Measurements from ENCODE around the gene TANK.

The TANK gene

GRCh38 chr2:161146209-161146775, 13.9 kb upstream of the TANK start:
- Histone ChIP-seq H3K4me3 (ENCODE audit: low read depth, low read length) (no peak overlapping the region), H3K4me1 (no peaks in the 10 kb centered on the region), H3K27me3 (no peaks in the 10 kb centered on the region), H3K9me3 (no peaks in the 10 kb centered on the region), H3K36me3 (no peaks in the 10 kb centered on the region)
- DNase-seq: no peak
- no peak for TF ChIP-seq CTCF (IDR thresholded peaks at IDR 0.05; ENCODE audit: low read depth, low read length)

- H3K4me1 ChIP-seq: no peaks in the 10 kb centered on the region
- no peaks in the 10 kb centered on the region for H3K36me3 ChIP-seq
- TF ChIP-seq CTCF (IDR thresholded peaks at IDR 0.05; ENCODE audit: low read depth, low read length): no peak
- DNase-seq: peak; percentile 32
- H3K9me3 ChIP-seq: no peaks in the 10 kb centered on the region
- no peaks in the 10 kb centered on the region for H3K27me3 ChIP-seq
- no peak overlapping the region for H3K4me3 ChIP-seq (ENCODE audit: low read depth, low read length)
These were observed 13.2 kb upstream of the TANK start for GRCh38 chr2:161146996-161147395.

- TF ChIP-seq CTCF (IDR thresholded peaks at IDR 0.05; ENCODE audit: low read depth, low read length): no peak
- no peaks in the 10 kb centered on the region for H3K36me3 ChIP-seq
- H3K4me1 ChIP-seq: no peaks in the 10 kb centered on the region
- no peak for DNase-seq
- no peak overlapping the region for H3K4me3 ChIP-seq (ENCODE audit: low read depth, low read length)
- H3K9me3 ChIP-seq: no peaks in the 10 kb centered on the region
- no peaks in the 10 kb centered on the region for H3K27me3 ChIP-seq
These were observed 12.4 kb upstream of the TANK start for GRCh38 chr2:161147856-161148255.

- TF ChIP-seq CTCF (IDR thresholded peaks at IDR 0.05; ENCODE audit: low read depth, low read length): no peak
- no peaks in the 10 kb centered on the region for H3K4me1 ChIP-seq
- DNase-seq: no peak
- H3K27me3 ChIP-seq: no peaks in the 10 kb centered on the region
- no peak overlapping the region for H3K4me3 ChIP-seq (ENCODE audit: low read depth, low read length)
- no peaks in the 10 kb centered on the region for H3K36me3 ChIP-seq
- H3K9me3 ChIP-seq: no peaks in the 10 kb centered on the region
These were observed 9.5 kb upstream of the TANK start for GRCh38 chr2:161150704-161151103.

GRCh38 chr2:161152302-161152701, 7.9 kb upstream of the TANK start:
- no peaks in the 10 kb centered on the region for H3K9me3 ChIP-seq
- DNase-seq: no peak
- no peaks in the 10 kb centered on the region for H3K27me3 ChIP-seq
- no peaks in the 10 kb centered on the region for H3K4me1 ChIP-seq
- H3K4me3 ChIP-seq (ENCODE audit: low read depth, low read length): no peak overlapping the region
- no peak for TF ChIP-seq CTCF (IDR thresholded peaks at IDR 0.05; ENCODE audit: low read depth, low read length)
- H3K36me3 ChIP-seq: no peaks in the 10 kb centered on the region

GRCh38 chr2:161158882-161159281, 1.3 kb upstream of the TANK start:
- Histone ChIP-seq H3K4me3 (ENCODE audit: low read depth, low read length) (no peak overlapping the region), H3K9me3 (no peaks in the 10 kb centered on the region), H3K27me3 (no peaks in the 10 kb centered on the region), H3K4me1 (no peaks in the 10 kb centered on the region), H3K36me3 (no peaks in the 10 kb centered on the region)
- TF ChIP-seq CTCF (IDR thresholded peaks at IDR 0.05; ENCODE audit: low read depth, low read length): no peak
- DNase-seq: no peak
